Astrocyte of the spinal cord (primary cell): ENCODE results near the gene LRPAP1.
"Not testable (repeated sequence)": the region's sequence is repeated elsewhere in the genome, so short reads cannot be mapped to it uniquely, and the experiment has no call there.

Experiments used
- DNase-seq: peaks from one replicate; pipeline ENCODE4 v3.0.0; 2011; ENCODE audit warnings: low read depth, low spot score
- H3K4me3 ChIP-seq: 2 replicates; pipeline ENCODE4 v1.5.1; 2011; ENCODE audit warnings: low read depth, mild to moderate bottlenecking, low read length, moderate library complexity
- in situ Hi-C: cut with HindIII; loops from 2 replicates; pipeline ENCODE4 v1.10.0; 2017; ENCODE audit warnings: low sequenced_read_pairs
- TF ChIP-seq, protein P1 (sequence below): IDR thresholded peaks from 2 replicates; pipeline ENCODE4 v1.5.1; 2012; ENCODE audit warnings: low read depth, mild to moderate bottlenecking, low read length, inconsistent platforms

Gene LRPAP1

GRCh38 chr4:3573131-3573530, 40.9 kb upstream of the LRPAP1 start:
- DNase-seq = no peak

GRCh38 chr4:3572363-3572762, 40.1 kb upstream of the LRPAP1 start:
- H3K4me3 ChIP-seq = no peak overlapping the region
- DNase-seq = no peak
- TF ChIP-seq, protein P1, sequence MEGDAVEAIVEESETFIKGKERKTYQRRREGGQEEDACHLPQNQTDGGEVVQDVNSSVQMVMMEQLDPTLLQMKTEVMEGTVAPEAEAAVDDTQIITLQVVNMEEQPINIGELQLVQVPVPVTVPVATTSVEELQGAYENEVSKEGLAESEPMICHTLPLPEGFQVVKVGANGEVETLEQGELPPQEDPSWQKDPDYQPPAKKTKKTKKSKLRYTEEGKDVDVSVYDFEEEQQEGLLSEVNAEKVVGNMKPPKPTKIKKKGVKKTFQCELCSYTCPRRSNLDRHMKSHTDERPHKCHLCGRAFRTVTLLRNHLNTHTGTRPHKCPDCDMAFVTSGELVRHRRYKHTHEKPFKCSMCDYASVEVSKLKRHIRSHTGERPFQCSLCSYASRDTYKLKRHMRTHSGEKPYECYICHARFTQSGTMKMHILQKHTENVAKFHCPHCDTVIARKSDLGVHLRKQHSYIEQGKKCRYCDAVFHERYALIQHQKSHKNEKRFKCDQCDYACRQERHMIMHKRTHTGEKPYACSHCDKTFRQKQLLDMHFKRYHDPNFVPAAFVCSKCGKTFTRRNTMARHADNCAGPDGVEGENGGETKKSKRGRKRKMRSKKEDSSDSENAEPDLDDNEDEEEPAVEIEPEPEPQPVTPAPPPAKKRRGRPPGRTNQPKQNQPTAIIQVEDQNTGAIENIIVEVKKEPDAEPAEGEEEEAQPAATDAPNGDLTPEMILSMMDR = no peak
- in situ Hi-C loops = no loop called here

More at GRCh38 chr4:3573131-3573530, 40.9 kb upstream of the LRPAP1 start:
- in situ Hi-C loops = no loop called here
- TF ChIP-seq, protein P1 = no peak
- H3K4me3 ChIP-seq = no peak overlapping the region

DNA sequence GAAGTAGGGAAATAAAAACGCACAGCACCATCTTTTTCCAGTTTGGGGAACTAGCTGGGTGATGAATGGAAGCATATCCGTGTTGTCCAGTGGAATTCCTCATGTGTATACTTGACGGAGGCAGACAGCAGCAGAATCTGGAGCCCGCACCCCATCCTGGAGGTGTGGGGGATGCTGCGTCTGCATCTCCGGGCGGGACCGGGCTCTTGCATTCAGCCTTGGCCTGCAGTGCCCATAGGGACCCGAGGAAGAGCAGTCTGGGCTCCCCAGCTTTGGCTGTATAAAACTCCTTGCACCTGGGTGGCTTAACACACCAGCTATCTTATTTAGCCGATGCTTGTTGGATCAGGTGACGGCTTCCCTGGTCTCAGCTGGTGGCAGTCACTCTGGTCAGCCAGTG, 39.7 kb upstream of the LRPAP1 start:
- TF ChIP-seq, protein P1 = no peak
- no peak overlapping the region for H3K4me3 ChIP-seq
- no peak for DNase-seq
- in situ Hi-C loops = no loop called here

GRCh38 chr4:3570923-3571322, 38.7 kb upstream of the LRPAP1 start:
- H3K4me3 ChIP-seq, in situ Hi-C loops, DNase-seq: not testable (repeated sequence)

DNA sequence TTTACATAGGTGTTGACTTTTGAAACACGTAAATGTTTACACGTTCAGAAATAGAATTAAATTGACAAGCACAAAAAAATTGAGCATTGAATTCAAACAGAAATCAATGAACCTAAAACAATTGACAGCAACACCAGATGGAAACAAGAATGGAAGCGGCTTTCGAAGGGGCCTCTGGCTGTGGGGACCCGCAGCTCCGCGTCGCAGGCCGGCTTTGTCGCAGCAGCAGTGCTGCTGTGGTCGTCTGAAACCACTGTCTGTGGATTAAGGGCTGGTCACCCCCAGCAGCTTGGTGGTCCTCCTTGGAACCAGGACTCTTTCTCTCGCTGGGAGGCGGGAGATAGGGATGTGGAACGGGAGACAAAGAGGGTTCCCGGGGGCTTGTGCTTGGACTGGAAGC, 37.4 kb upstream of the LRPAP1 start:
- H3K4me3 ChIP-seq, in situ Hi-C loops, DNase-seq: not testable (repeated sequence)

- in situ Hi-C loops, DNase-seq, H3K4me3 ChIP-seq: not testable (repeated sequence)
Observed at GRCh38 chr4:3566701-3567100, 34.5 kb upstream of the LRPAP1 start.

DNA sequence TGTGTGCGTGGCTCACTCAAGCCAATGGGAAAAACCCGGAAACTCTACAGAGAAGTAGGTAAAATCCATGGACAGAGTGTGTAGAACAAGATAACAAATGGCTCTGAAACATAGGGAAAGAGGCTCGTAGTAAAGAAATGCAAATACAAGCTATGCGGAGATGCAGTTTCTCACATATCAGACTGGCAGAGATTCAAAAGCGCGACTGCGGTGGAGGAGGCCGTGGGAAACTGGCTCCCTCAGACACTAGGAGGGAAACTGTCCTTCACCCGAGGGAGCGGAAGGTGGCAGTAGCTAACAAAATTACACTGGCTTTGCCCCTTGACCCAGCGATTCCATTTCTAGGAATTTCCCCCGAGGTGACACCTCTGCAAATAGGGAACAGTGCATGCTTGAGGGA, 34.1 kb upstream of the LRPAP1 start:
- in situ Hi-C loops, H3K4me3 ChIP-seq, DNase-seq: not testable (repeated sequence)

DNA sequence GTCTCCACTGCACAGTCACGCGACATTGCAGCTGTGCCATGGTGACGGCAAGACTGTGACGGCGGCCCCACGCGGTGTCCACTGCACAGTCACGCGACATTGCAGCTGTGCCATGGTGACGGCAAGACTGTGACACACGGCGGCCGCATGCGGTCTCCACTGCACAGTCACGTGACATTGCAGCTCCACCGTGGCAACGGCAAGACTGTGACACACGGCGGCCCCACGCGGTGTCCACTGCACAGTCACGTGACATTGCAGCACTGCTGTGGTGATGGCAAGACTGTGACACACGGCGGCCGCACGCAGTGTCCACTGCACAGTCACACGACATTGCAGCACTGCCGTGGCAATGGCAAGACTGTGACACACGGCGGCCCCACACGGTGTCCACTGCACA, 32.7 kb upstream of the LRPAP1 start:
- H3K4me3 ChIP-seq, in situ Hi-C loops, DNase-seq: not testable (repeated sequence)

- no peak for DNase-seq
- H3K4me3 ChIP-seq = no peak overlapping the region
- TF ChIP-seq, protein P1 = no peak
- in situ Hi-C loops = no loop called here
Observed at GRCh38 chr4:3563403-3563802, 31.2 kb upstream of the LRPAP1 start.

- H3K4me3 ChIP-seq, DNase-seq, in situ Hi-C loops: not testable (repeated sequence)
Observed at GRCh38 chr4:3562127-3562526, 29.9 kb upstream of the LRPAP1 start.

DNA sequence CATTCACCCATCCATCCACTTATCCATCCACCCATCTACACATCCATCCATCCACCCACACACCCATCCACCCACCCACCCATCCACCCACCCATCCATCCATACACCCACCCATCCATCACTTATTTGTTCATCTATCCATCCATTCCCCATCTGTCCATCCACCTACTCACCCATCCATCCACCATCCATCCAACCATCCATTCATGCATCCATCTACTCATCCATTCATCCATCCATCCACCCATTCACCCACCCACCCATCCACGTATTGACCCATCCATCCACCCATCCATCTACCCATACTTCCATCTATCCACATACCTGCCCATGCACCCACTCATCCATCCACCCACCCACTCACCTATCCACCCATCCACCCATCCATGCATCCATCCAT, 28.2 kb upstream of the LRPAP1 start:
- H3K4me3 ChIP-seq, DNase-seq, in situ Hi-C loops: not testable (repeated sequence)

- DNase-seq, in situ Hi-C loops, H3K4me3 ChIP-seq: not testable (repeated sequence)
Observed at GRCh38 chr4:3559381-3560290, 27.4 kb upstream of the LRPAP1 start.

- DNase-seq, H3K4me3 ChIP-seq, in situ Hi-C loops: not testable (repeated sequence)
Observed at GRCh38 chr4:3558514-3558836, 26.3 kb upstream of the LRPAP1 start.
